B cell (primary cell): Measurements from ENCODE around the gene BCL2L11. TPM values are rescaled to one million over a fixed set of nuclear protein-coding genes. Genes with fewer than 3 reads are reported as not detected.

Source experiments
- ATAC-seq: fragments of 200-7000 bp; cut with Tn5 transposase; one replicate; pipeline ENCODE4 v1.10.0; 2021; ENCODE audit warnings: low read depth, mild to moderate bottlenecking, moderate number of reproducible peaks, moderate library complexity
- CTCF ChIA-PET: fragments of 350-600 bp; sonication (Branson Sonifier 250); formaldehyde crosslinking; loops from one replicate; lab custom pipeline; 2021; ENCODE audit warnings: antibody characterized with exemption, inconsistent platforms; lab: Charles Lee
- POLR2A ChIA-PET: fragments of 350-600 bp; sonication (Branson Sonifier 250); formaldehyde crosslinking; loops from one replicate; lab custom pipeline; 2021; ENCODE audit warnings: antibody characterized with exemption; lab: Charles Lee
- DNase-seq: peaks from one replicate; pipeline ENCODE4 v3.0.0; 2013
- H2AFZ ChIP-seq: 2 replicates; pipeline ENCODE4 v1.6.1; 2012; ENCODE audit warnings: mild to moderate bottlenecking, low read depth, low read length; ENCODE audit not compliant: insufficient read depth, poor library complexity, severe bottlenecking
- H3K27ac ChIP-seq, 2 donors: 1 replicate in 1 of 2; 2 replicates in 1 of 2; pipeline ENCODE4 v1.5.1; 2012 to 2013; ENCODE audit warnings: low read length in 2 of 2, mild to moderate bottlenecking in 2 of 2, moderate library complexity in 1 of 2
- H3K27me3 ChIP-seq, 4 experiments: fragments of 200-600 bp in 1 of 4; sonication (generic) in 1 of 4; replicated peaks in 1 of 4; 1 replicate in 2 of 4; 2 replicates in 2 of 4; pipeline versions ENCODE4 v1.6.1 to v1.7.0; 2013 to 2016; ENCODE audit warnings: low read length in 3 of 4, mild to moderate bottlenecking in 2 of 4, mixed read lengths in 1 of 4, moderate library complexity in 1 of 4; ENCODE audit not compliant: insufficient read depth in 4 of 4, control insufficient read depth in 3 of 4; ENCODE audit errors: control extremely low read depth in 1 of 4
- H3K36me3 ChIP-seq, 2 experiments: replicated peaks in 1 of 2; 1 replicate in 1 of 2; 2 replicates in 1 of 2; pipeline versions ENCODE4 v1.6.1 to v1.7.1; 2013; ENCODE audit warnings: low read length in 1 of 2; ENCODE audit not compliant: insufficient read depth in 2 of 2, control insufficient read depth in 1 of 2; ENCODE audit errors: control extremely low read depth in 1 of 2, extremely low read depth in 1 of 2
- H3K4me1 ChIP-seq, 2 donors: fragments of 200-600 bp in 1 of 2; sonication (generic) in 1 of 2; 1 replicate in 1 of 2; 2 replicates in 1 of 2; pipeline versions ENCODE4 v1.5.1 to v1.6.1; 2013 to 2017; ENCODE audit warnings: low read length in 2 of 2; ENCODE audit not compliant: control insufficient read depth in 2 of 2, insufficient read depth in 2 of 2
- H3K4me2 ChIP-seq: replicated peaks from 2 replicates; pipeline ENCODE3; 2012; ENCODE audit warnings: mild to moderate bottlenecking, low read depth, low read length; ENCODE audit not compliant: poor library complexity, severe bottlenecking
- H3K4me3 ChIP-seq, 5 experiments: fragments of 200-600 bp in 1 of 5; sonication (generic) in 1 of 5; 1 replicate in 3 of 5; 2 replicates in 2 of 5; pipeline versions ENCODE4 v1.5.1 to v1.7.0; 2011 to 2016; ENCODE audit warnings: low read length in 4 of 5, mild to moderate bottlenecking in 4 of 5, low read depth in 2 of 5, control low read depth in 1 of 5, moderate library complexity in 1 of 5; ENCODE audit not compliant: insufficient read depth in 1 of 5; ENCODE audit errors: control extremely low read depth in 1 of 5, extremely low read depth in 1 of 5
- H3K79me2 ChIP-seq: fragments of 200-600 bp; sonication (generic); one replicate; pipeline ENCODE4 v1.6.0; 2016; ENCODE audit warnings: low read length; ENCODE audit not compliant: control insufficient read depth, insufficient read depth
- H3K9ac ChIP-seq: fragments of 200-600 bp; sonication (generic); 2 replicates; pipeline ENCODE4 v1.6.1; 2017; ENCODE audit warnings: mild to moderate bottlenecking, low read length, moderate library complexity
- H3K9me3 ChIP-seq, 3 donors: one replicate each; pipeline versions ENCODE4 v1.6.1 to v1.7.1; 2013; ENCODE audit warnings: low read length in 2 of 3; ENCODE audit not compliant: control insufficient read depth in 2 of 3, insufficient read depth in 1 of 3; ENCODE audit errors: control extremely low read depth in 1 of 3
- H4K20me1 ChIP-seq: 2 replicates; pipeline ENCODE4 v1.6.0; 2012; ENCODE audit warnings: mild to moderate bottlenecking, low read length; ENCODE audit not compliant: insufficient read depth, control insufficient read depth, poor library complexity, severe bottlenecking
- H3K27ac Mint-ChIP-seq: one replicate; pipeline ENCODE4 v1.8.0; 2021; ENCODE audit warnings: mixed read lengths
- H3K27me3 Mint-ChIP-seq: one replicate; pipeline ENCODE4 v1.8.0; 2021; ENCODE audit warnings: mixed read lengths
- H3K4me1 Mint-ChIP-seq: one replicate; pipeline ENCODE4 v1.8.0; 2021; ENCODE audit warnings: mixed read lengths
- H3K4me3 Mint-ChIP-seq: one replicate; pipeline ENCODE4 v1.8.0; 2021; ENCODE audit warnings: mixed read lengths
- H3K9me3 Mint-ChIP-seq: one replicate; pipeline ENCODE4 v1.8.0; 2022; ENCODE audit warnings: mixed read lengths; ENCODE audit not compliant: insufficient read depth
- EZH2 ChIP-seq: IDR thresholded peaks from 2 replicates; pipeline ENCODE4 v1.6.1; 2012; ENCODE audit warnings: borderline replicate concordance, low read depth, mild to moderate bottlenecking, moderate library complexity, low read length; ENCODE audit not compliant: insufficient read depth, poor library complexity, severe bottlenecking
- WGBS: methylation state at CpG from one replicate; pipeline ENCODE4 v1.1.5; 2013; ENCODE audit warnings: missing lambda C conversion rate; ENCODE audit not compliant: insufficient coverage; 5-methylcytosine and 5-hydroxymethylcytosine counted together
- intact Hi-C: fragments of 100-400 bp; cut with micrococcal nuclease; formaldehyde crosslinking; loops from one replicate; pipeline ENCODE4 v1.10.0; 2022
- polyA plus RNA-seq: library from polyadenylated mRNA; depleted of rRNA; stranded (reverse); fragments of >200 nt; gene quantifications from 2 replicates; pipeline ENCODE4 v1.2.3, GENCODE V29; 2012
- total RNA-seq, 2 donors: library from RNA; stranded (reverse); fragments of 120-200 nt in 1 of 2; gene quantifications; 1 replicate in 1 of 2; 2 replicates in 1 of 2; pipeline versions ENCODE4 v1.2.3 to v1.2.4, GENCODE V29; 2013 to 2022
- TF ChIP-seq, protein P1 (sequence below): fragments of 200-600 bp; IDR thresholded peaks from one replicate; pipeline ENCODE4 v1.8.0; 2022; ENCODE audit warnings: antibody characterized with exemption, mild to moderate bottlenecking

BCL2L11 gene
- total and polyA plus RNA-seq, 2 donors (not counting 1 experiment from before 2014, with no cell fraction given), result 13.8 to 164 TPM

DNA sequence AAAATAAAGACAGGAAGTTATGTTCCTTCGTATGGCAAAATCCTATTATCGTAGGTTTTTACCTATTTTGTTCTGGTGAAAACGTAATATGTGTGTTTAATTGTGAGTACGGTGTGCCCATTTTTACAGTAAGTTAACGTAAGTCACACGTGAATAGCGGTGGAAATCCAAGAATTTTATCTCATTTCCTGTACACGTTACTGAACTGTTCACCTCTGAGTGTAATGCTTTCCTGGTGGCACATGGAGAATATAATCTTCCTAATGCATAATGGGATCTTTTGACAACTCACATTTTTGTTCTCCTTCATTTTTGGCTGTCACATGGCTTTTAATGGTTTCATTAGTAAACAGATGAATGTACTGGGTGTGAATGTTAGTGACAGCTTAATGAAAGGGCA lies 28.2 kb downstream of the BCL2L11 start:
- no peaks in the 10 kb centered on the region for H3K27me3 ChIP-seq
- 70% methylated on average over 5 of the region's 8 CpGs for WGBS
- CTCF ChIA-PET, result no interaction called here
- peaks cover 24% of the 10 kb centered on the region for H4K20me1 ChIP-seq
- TF ChIP-seq, protein P1, sequence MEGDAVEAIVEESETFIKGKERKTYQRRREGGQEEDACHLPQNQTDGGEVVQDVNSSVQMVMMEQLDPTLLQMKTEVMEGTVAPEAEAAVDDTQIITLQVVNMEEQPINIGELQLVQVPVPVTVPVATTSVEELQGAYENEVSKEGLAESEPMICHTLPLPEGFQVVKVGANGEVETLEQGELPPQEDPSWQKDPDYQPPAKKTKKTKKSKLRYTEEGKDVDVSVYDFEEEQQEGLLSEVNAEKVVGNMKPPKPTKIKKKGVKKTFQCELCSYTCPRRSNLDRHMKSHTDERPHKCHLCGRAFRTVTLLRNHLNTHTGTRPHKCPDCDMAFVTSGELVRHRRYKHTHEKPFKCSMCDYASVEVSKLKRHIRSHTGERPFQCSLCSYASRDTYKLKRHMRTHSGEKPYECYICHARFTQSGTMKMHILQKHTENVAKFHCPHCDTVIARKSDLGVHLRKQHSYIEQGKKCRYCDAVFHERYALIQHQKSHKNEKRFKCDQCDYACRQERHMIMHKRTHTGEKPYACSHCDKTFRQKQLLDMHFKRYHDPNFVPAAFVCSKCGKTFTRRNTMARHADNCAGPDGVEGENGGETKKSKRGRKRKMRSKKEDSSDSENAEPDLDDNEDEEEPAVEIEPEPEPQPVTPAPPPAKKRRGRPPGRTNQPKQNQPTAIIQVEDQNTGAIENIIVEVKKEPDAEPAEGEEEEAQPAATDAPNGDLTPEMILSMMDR, result no peak
- no peak for TF ChIP-seq EZH2
- DNase-seq, result no peak
- Mint-ChIP-seq H3K9me3 (no peaks in the 10 kb centered on the region), H3K27me3 (no peaks in the 10 kb centered on the region), H3K27ac (no peak overlapping the region), H3K4me3 (no peak overlapping the region), H3K4me1 (peaks cover 4% of the 10 kb centered on the region)
- peak overlapping the region in 1 of 2 donors; percentile 45 for H3K27ac ChIP-seq
- no peak overlapping the region for H3K9ac ChIP-seq
- POLR2A ChIA-PET, result no interaction called here
- no peak for ATAC-seq
- peaks cover 0 to 21% of the 10 kb centered on the region in 2 experiments for H3K36me3 ChIP-seq
- H2AFZ ChIP-seq, result no peak overlapping the region
- H3K4me2 ChIP-seq, result peak overlapping the region; percentile 5
- H3K9me3 ChIP-seq, result no peaks in the 10 kb centered on the region
- no peak overlapping the region for H3K4me3 ChIP-seq
- H3K4me1 ChIP-seq, result peaks cover 3 to 12% of the 10 kb centered on the region in 2 donors
- intact Hi-C loops, result no loop called here
- peaks cover 6% of the 10 kb centered on the region for H3K79me2 ChIP-seq

GRCh38 chr2:111149882-111150455 lies 29.3 kb downstream of the BCL2L11 start:
- H3K9me3 Mint-ChIP-seq, result no peaks in the 10 kb centered on the region
- no peak overlapping the region for H3K4me3 Mint-ChIP-seq
- WGBS, result 100% methylated on average over 1 of the region's 7 CpGs
- Histone ChIP-seq H2AFZ (no peak overlapping the region), H3K4me3 (no peak overlapping the region), H3K4me1 (peaks cover 3 to 12% of the 10 kb centered on the region in 2 donors), H3K27ac (no peak overlapping the region), H3K9ac (no peak overlapping the region), H3K79me2 (peaks cover 6% of the 10 kb centered on the region), H3K36me3 (peaks cover 0 to 21% of the 10 kb centered on the region in 2 experiments), H3K4me2 (no peak overlapping the region), H3K9me3 (no peaks in the 10 kb centered on the region), H3K27me3 (no peaks in the 10 kb centered on the region), H4K20me1 (peaks cover 24% of the 10 kb centered on the region)
- ChIA-PET POLR2A (no interaction called here), CTCF (no interaction called here)
- no peaks in the 10 kb centered on the region for H3K27me3 Mint-ChIP-seq
- TF ChIP-seq, protein P1, result no peak
- no peak for TF ChIP-seq EZH2
- peaks cover 7% of the 10 kb centered on the region for H3K4me1 Mint-ChIP-seq
- no peak for ATAC-seq
- H3K27ac Mint-ChIP-seq, result no peak overlapping the region
- no peak for DNase-seq
- intact Hi-C loops, result no loop called here
